ENCODE data around the gene DAAM2.

The DAAM2 gene

GRCh38 chr6:39791850-39792539 is at the start of gene DAAM2:
Gene DAAM2, plus strand, starts transcription at chr6:39792376. Its CDS starts 63,927 bp downstream, at chr6:39856303.
- no peak for ATAC-seq

GRCh38 chr6:39746795-39747194 is 45.4 kb upstream of the DAAM2 start:
- ATAC-seq = no peak

DNA sequence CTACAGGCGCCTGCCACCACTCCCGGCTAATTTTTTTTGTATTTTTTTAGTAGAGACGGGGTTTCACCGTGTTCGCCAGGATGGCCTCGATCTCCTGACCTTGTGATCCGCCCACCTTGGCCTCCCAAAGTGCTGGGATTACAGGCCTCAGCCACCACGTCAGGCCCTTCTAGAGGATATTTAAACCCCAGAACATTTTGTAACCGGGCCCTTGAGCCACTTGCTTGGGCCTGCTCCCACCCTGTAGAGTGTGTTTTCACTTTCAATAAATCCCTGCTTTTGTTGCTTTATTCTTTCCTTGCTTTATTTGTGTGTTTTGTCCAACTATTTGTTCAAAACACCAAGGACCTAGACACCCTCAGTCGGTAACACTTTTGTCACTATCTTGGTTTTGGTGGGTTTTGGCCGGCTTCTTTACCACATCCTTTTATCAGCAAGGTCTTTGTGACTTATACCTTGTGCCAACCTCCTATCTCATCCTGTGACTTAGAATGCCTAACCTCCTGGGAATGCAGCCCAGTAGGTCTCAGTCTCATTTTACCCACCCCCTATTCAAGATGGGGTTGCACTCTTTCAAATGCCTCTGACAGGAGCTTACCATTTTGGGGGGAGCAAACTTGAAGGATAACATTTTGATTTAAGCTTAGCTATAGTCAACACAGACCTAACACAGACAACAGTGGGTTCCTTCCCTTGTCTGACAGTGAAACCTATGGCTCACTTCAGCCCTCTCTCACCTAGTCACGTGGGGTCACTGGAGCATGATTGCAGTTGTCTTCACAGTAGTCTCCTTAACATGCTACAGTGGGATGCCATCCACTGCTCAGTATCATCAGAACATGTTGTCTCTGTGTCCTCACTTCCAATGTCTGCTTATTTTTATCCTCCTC is 39.1 kb upstream of the DAAM2 start:
- ATAC-seq = no peak

- ATAC-seq = no peak
Observed at GRCh38 chr6:39753725-39754045, 38.5 kb upstream of the DAAM2 start.

DNA sequence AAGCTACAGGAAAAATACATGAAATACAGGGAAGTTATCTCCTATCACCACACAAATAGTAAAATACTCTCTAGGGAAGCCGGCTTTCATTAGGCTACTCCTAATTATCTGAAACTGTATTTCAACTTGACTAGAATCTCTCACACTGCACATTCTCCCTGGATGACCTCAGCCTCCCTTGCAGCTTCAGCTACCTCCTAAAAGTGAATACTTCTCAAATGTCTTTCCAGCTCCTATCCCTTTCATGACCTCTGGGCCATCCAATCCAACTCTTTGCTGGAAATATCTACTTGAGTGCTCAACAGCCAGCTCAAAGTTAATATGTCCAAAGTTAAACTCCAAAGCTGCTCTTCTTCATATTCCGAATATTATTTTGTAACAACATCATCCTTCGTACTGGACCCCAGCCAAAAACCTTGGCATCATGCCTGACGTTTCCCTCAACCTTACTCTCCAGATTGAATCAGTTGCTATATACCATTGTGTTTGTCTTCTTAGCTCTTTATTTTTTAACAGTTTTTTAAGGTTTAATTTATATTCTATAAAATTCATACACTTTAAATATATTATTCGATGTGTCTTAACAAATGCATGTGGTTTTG is 37.6 kb upstream of the DAAM2 start:
- no peak for ATAC-seq

DNA sequence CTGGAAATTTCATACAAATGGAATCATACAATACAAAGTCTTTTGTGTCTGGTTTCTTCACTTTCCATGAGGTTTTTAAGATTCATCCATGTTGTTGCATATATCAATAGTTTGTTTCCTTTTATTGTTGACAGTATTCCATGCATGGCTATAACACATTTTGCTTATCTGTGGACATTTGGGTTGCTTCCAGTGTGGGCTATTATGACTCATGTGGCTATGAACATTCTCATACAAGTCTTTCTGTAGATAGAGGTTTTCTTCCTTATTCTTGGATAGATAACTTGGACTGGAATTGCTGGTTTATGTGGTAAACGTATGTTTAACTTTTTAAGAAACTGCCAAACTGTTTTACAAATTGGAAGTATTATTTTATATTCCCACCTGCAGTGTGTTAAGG is 36.9 kb upstream of the DAAM2 start:
- ATAC-seq = no peak

GRCh38 chr6:39756582-39756981 is 35.6 kb upstream of the DAAM2 start:
- ATAC-seq = no peak

GRCh38 chr6:39758905-39759605 is 33.1 kb upstream of the DAAM2 start:
- ATAC-seq = no peak

GRCh38 chr6:39760226-39760952 is 31.8 kb upstream of the DAAM2 start:
- ATAC-seq = no peak

GRCh38 chr6:39765508-39766065 is 26.6 kb upstream of the DAAM2 start:
- ATAC-seq = no peak

DNA sequence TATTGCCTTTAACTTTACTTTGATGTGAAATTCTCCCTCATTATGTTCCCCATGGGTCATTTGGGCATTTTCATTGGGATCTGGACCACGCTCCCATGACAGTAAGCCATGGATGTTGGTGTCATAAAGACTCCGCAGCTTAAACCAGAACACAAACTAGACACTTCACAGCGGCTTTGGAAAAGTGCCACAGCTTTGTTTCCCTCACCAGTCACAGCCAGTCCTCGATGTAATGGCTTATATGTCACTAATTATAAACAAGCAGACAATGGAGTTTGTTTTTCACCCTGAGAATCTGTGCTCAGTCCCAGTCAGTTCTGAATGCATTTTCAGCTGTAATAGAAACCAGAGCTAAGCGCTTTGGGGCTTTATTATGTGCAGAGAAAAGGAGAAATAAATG is 23.2 kb upstream of the DAAM2 start:
- no peak for ATAC-seq

GRCh38 chr6:39770446-39770845 is 21.7 kb upstream of the DAAM2 start:
- ATAC-seq = no peak

GRCh38 chr6:39772559-39773273 is 19.5 kb upstream of the DAAM2 start:
- no peak for ATAC-seq

DNA sequence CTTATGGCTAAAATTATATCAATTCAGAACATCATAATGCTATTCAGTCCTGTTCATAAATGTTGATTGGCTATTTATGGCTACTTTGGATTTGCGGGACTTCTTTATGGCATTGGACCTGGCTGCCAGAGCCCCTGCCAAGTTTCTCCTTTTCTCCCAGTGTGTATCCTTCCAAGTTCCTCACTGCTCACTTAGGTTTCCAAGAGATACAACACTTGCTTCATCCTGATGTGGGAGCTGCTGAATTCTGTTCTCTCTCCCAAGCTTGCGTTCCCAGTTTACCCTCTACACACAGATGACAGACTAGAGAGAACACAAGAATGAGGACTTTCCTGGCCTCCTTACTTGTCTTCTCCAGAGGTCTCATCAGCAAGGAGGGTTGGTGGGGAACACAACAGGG is 18.4 kb upstream of the DAAM2 start:
- no peak for ATAC-seq

DNA sequence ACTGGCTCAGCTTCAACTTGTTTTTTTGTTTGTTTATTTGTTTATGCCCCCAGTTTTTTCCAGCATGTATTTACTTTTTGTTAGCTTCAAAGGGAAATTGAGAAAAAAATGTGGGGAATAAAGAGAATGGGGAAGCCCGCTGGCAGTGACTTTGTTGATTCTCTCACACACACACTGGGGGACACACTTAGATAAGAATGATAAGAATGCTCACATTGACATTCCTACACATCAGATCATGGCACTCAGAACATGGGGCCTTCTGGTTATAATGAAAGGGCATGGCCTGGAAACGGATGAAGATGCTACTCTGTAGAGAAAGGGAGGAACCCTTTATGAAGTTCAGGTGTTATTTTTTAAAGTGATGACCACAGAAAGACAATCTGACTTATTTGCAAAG is 15.6 kb upstream of the DAAM2 start:
- no peak for ATAC-seq

DNA sequence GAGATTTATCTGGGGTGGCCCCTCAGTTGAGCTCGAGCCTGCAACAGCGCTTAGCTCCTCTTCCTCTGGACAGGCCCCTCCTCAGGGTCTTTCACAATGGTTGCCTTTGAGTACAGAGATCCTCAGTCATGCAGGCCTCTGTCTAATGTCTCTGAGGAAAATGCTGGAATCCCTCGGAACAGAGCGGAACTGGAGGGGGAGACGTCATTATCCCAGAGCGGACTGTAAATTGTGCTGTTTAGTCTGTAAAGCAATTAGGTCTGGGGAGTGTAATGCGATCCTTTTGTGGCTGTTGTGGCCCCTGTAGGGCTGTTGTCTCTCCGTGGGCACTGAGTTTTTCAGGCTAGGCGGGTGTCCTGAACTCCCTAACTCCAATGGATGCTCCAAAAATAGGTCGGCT is 15.0 kb upstream of the DAAM2 start:
- no peak for ATAC-seq

GRCh38 chr6:39777661-39778060 is 14.5 kb upstream of the DAAM2 start:
- no peak for ATAC-seq

DNA sequence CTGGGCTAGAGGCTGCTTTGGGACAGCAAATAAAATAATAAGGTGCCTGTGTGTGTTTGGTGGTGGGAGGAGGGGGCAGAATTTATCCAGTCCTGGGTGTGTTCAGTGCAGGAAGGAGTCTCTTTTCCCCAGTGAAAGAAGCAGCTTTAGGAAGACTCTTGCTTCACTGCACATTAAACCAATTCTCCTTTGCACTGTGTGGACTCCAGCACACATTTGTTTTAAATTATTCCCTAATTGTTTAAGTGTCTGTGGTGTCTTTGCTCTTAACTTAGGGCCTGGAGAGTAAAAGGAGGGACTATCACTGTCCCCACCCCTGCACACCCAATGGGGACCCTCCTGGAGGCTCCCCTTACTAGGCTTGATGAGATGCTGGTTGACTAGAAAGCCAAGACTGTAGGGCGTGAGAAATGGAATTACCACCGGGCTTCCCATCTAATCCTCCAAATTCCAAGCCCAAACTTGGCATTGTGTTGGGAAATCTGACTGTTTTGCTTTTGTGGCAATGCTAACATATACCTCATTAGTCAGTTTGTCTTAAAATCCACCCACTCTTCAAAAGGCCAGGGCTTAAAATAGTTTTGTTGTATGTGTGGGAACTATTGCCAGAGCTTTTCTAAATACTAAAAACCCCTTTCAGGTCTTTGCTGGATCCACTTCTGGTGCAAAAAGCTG is 13.5 kb upstream of the DAAM2 start:
- ATAC-seq = no peak

- ATAC-seq = no peak
Observed at GRCh38 chr6:39785281-39785680, 6.9 kb upstream of the DAAM2 start.

GRCh38 chr6:39786649-39787048 is 5.5 kb upstream of the DAAM2 start:
- ATAC-seq = no peak

GRCh38 chr6:39787322-39787721 is 4.9 kb upstream of the DAAM2 start:
- ATAC-seq = no peak

Measured in activated CD4-positive, CD25-positive, alpha-beta regulatory T cell treated with anti-CD3 and anti-CD28 coated beads, Interleukin-2, amount 50 U/mL, for 24 hours (primary cell).